Fibroblast of lung (primary cell): ENCODE measurements around the gene RNF186.

Source experiments
- CTCF ChIP-seq, 2 donors: IDR thresholded peaks in 1 of 2; conservative IDR thresholded peaks in 1 of 2; 1 replicate in 1 of 2; 2 replicates in 1 of 2; pipeline ENCODE4 v1.5.1; 2011 to 2012; ENCODE audit warnings: low read length in 2 of 2, control low read depth in 1 of 2, inconsistent platforms in 1 of 2, low read depth in 1 of 2, mild to moderate bottlenecking in 1 of 2
- EZH2 ChIP-seq: IDR thresholded peaks from 2 replicates; pipeline ENCODE4 v1.5.1; 2012; ENCODE audit warnings: low read length, control low read depth, mild to moderate bottlenecking; ENCODE audit errors: missing control alignments

- TF ChIP-seq CTCF (conservative IDR thresholded peaks at IDR 0.05 in 1 of 2, IDR thresholded peaks at IDR 0.05 in 1 of 2; ENCODE audit: low read depth in 1 of 2, low read length in 2 of 2) (no peak), EZH2 (no peak)
These were observed 17.3 kb downstream of the RNF186 start for GRCh38 chr1:19797827-19798226.
